Upper lobe of left lung (tissue), 4 donors: ENCODE data around the gene CSF3R.
"Not testable (repeated sequence)": the region's sequence is repeated elsewhere in the genome, so short reads cannot be mapped to it uniquely, and the experiment has no call there.

Source experiments
- CTCF ChIP-seq, 6 experiments: fragments of 450-650 bp in 4 of 6; fragments of 200-600 bp in 2 of 6; sonication (generic) in 2 of 6; IDR thresholded peaks; one replicate each; pipeline ENCODE4 v1.5.1; 2016 to 2019; ENCODE audit warnings: antibody characterized with exemption in 6 of 6
- EP300 ChIP-seq, 4 donors: sonication (generic); formaldehyde crosslinking; IDR thresholded peaks; one replicate each; pipeline ENCODE4 v1.5.1; 2017; ENCODE audit warnings: antibody characterized with exemption in 4 of 4, control low read depth in 2 of 4
- POLR2A ChIP-seq, 4 donors: fragments of 450-650 bp; IDR thresholded peaks; one replicate each; pipeline ENCODE4 v1.5.1; 2016 to 2017; ENCODE audit warnings: antibody characterized with exemption in 4 of 4, mild to moderate bottlenecking in 2 of 4
- POLR2AphosphoS5 ChIP-seq, 2 donors: sonication (generic); formaldehyde crosslinking; IDR thresholded peaks; one replicate each; pipeline ENCODE4 v1.5.1; 2017; ENCODE audit warnings: antibody characterized with exemption in 2 of 2

DNA sequence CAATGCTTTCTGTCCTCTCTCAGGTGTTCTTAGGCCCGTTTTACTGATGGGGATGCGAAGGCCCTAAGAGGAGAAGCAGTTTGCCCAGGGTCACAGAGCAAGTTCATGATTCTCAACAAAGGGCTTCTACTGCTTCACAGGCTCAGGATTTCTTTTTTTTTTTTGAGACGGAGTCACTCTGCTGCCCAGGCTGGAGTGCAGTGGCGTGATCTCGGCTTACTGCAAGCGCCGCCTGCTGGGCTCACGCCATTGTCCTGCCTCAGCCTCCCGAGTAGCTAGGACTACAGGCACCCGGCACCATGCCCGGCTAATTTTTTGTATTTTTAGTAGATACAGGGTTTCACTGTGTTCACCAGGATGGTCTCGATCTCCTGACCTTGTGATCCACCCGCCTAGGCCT lies 5.1 kb downstream of the CSF3R start:
- not testable (repeated sequence) for TF ChIP-seq CTCF, POLR2A, EP300, POLR2AphosphoS5 (IDR thresholded peaks at IDR 0.05)
